OCI-LY1 (cell line): Measurements from ENCODE around the gene ZAP70.

Experiments used
- H2AFZ ChIP-seq: fragments of 200-600 bp; sonication (generic), shearing (Covaris generic); 2 replicates; pipeline ENCODE4 v1.6.0; 2014; ENCODE audit warnings: antibody characterized with exemption, mild to moderate bottlenecking, low read length
- H3F3A ChIP-seq: fragments of 200-600 bp; sonication (generic), shearing (Covaris generic); 2 replicates; pipeline ENCODE4 v1.6.0; 2014; ENCODE audit warnings: mild to moderate bottlenecking, antibody characterized with exemption, low read length, moderate library complexity; ENCODE audit not compliant: insufficient read depth
- H3K27ac ChIP-seq: fragments of 200-600 bp; sonication (generic); 2 replicates; pipeline ENCODE4 v1.5.1; 2014; ENCODE audit warnings: low read length, mixed run types, mild to moderate bottlenecking, low read depth; ENCODE audit not compliant: poor library complexity, severe bottlenecking
- H3K27me3 ChIP-seq: fragments of 200-600 bp; sonication (generic); 2 replicates; pipeline ENCODE4 v1.6.0; 2014; ENCODE audit warnings: antibody characterized with exemption, mild to moderate bottlenecking, low read length, moderate library complexity; ENCODE audit not compliant: insufficient read depth
- H3K36me3 ChIP-seq: fragments of 200-600 bp; sonication (generic); 2 replicates; pipeline ENCODE4 v1.6.1; 2014; ENCODE audit warnings: mild to moderate bottlenecking, antibody characterized with exemption, low read length, moderate library complexity, mixed read lengths; ENCODE audit not compliant: insufficient read depth
- H3K4me1 ChIP-seq: fragments of 200-600 bp; sonication (generic); 2 replicates; pipeline ENCODE4 v1.5.1; 2014; ENCODE audit warnings: mild to moderate bottlenecking, low read length, moderate library complexity; ENCODE audit not compliant: insufficient read depth, severe bottlenecking
- H3K4me2 ChIP-seq: fragments of 200-600 bp; sonication (generic), shearing (Covaris generic); 2 replicates; pipeline ENCODE4 v1.6.1; 2014; ENCODE audit warnings: low read length
- H3K4me3 ChIP-seq: fragments of 200-600 bp; sonication (generic); 2 replicates; pipeline ENCODE4 v1.5.1; 2014; ENCODE audit warnings: low read length, low read depth, mild to moderate bottlenecking, mixed read lengths; ENCODE audit not compliant: poor library complexity, severe bottlenecking
- H3K79me2 ChIP-seq: fragments of 200-600 bp; shearing (Covaris generic); 2 replicates; pipeline ENCODE4 v1.6.1; 2016; ENCODE audit warnings: mixed run types, low read length, mixed read lengths; ENCODE audit not compliant: insufficient read depth
- H3K9ac ChIP-seq: fragments of 200-600 bp; sonication (generic), shearing (Covaris generic); 2 replicates; pipeline ENCODE4 v1.6.1; 2014; ENCODE audit warnings: mild to moderate bottlenecking, low read length, mixed read lengths
- H3K9me2 ChIP-seq: fragments of 200-600 bp; sonication (generic), shearing (Covaris generic); 2 replicates; pipeline ENCODE4 v1.6.1; 2014; ENCODE audit warnings: low read depth, mild to moderate bottlenecking, low read length, mixed read lengths
- H3K9me3 ChIP-seq: fragments of 200-600 bp; shearing (Covaris generic); 2 replicates; pipeline ENCODE4 v1.6.1; 2014; ENCODE audit warnings: low read length, mixed read lengths
- H4K20me1 ChIP-seq: fragments of 200-600 bp; sonication (generic), shearing (Covaris generic); 2 replicates; pipeline ENCODE4 v1.6.0; 2016; ENCODE audit warnings: mild to moderate bottlenecking, low read length; ENCODE audit not compliant: insufficient read depth
- EZH2 ChIP-seq: fragments of 200-600 bp; sonication (generic), shearing (Covaris generic); IDR thresholded peaks from 2 replicates; pipeline ENCODE4 v1.8.0; 2017; ENCODE audit warnings: borderline replicate concordance, mixed run types, mild to moderate bottlenecking, antibody characterized with exemption, low read length, moderate library complexity, mixed read lengths
- TF ChIP-seq, protein P1 (sequence below): fragments of 200-600 bp; sonication (generic), shearing (Covaris generic); IDR thresholded peaks from 2 replicates; pipeline ENCODE4 v1.5.1; 2017; ENCODE audit warnings: mild to moderate bottlenecking, antibody characterized with exemption, low read length, moderate library complexity, mixed read lengths

ZAP70 gene

DNA sequence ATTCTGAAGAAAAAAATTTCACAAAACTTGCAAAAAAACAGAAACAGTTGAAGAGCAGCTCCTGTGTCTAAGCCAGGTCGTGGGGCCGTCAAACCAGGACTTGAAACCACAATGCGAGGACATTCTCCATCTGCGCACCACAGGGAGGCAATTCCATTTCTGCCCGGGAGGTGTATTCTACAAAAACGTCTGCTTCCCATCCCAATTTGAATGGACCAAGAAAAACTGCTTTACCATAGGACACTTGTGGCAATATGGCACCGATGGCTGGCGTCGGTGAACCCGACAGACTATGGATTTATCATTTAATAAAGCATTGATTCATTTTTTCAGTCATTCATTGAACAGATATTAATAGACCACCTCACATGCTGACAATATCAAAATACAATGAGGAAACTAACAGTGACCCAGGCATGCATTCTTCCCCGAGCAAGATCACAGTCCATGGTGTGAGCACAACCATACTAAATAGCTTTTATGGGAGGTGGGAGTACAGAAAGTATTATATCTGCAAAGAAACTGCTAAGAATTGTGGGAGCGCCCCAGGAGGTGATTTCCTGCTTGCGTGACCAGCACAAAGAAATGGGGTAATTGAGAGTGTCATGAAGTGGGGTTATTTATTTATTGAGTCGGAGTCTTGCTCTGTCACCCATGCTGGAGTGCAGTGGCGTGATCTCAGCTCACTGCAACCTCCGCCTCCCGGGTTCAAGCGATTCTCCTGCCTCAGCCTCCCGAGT is 10.5 kb upstream of the ZAP70 start:
- H4K20me1 ChIP-seq, result no peaks in the 10 kb centered on the region
- no peaks in the 10 kb centered on the region for H3K36me3 ChIP-seq
- no peak overlapping the region for H3K27ac ChIP-seq
- no peaks in the 10 kb centered on the region for H3K4me1 ChIP-seq
- no peaks in the 10 kb centered on the region for H3K9me2 ChIP-seq
- TF ChIP-seq, protein P1, sequence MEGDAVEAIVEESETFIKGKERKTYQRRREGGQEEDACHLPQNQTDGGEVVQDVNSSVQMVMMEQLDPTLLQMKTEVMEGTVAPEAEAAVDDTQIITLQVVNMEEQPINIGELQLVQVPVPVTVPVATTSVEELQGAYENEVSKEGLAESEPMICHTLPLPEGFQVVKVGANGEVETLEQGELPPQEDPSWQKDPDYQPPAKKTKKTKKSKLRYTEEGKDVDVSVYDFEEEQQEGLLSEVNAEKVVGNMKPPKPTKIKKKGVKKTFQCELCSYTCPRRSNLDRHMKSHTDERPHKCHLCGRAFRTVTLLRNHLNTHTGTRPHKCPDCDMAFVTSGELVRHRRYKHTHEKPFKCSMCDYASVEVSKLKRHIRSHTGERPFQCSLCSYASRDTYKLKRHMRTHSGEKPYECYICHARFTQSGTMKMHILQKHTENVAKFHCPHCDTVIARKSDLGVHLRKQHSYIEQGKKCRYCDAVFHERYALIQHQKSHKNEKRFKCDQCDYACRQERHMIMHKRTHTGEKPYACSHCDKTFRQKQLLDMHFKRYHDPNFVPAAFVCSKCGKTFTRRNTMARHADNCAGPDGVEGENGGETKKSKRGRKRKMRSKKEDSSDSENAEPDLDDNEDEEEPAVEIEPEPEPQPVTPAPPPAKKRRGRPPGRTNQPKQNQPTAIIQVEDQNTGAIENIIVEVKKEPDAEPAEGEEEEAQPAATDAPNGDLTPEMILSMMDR, result no peak
- no peak for TF ChIP-seq EZH2
- no peak overlapping the region for H3K4me2 ChIP-seq
- H3K79me2 ChIP-seq, result no peaks in the 10 kb centered on the region
- H2AFZ ChIP-seq, result no peak overlapping the region
- H3K4me3 ChIP-seq, result no peak overlapping the region
- no peak overlapping the region for H3K9ac ChIP-seq
- no peaks in the 10 kb centered on the region for H3K9me3 ChIP-seq
- H3K27me3 ChIP-seq, result no peaks in the 10 kb centered on the region
- H3F3A ChIP-seq, result no peaks in the 10 kb centered on the region

DNA sequence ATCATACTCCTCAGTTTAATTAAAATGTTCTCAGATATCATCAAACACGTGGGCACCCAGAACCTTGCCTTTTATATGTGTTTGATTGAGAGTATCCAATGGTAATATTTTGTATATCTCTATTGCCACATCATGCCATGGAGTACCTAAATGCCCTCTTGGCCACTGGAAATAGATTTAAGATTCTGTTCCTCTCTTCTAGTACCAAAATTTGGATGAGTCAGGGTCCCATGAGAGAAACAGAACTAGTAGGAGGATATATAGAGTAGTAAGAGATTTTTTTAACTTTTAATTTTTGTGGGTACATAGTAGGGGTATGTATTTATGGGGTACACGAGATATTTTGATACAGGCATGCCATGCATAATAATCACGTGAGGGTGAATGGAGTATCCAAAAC is 9.6 kb upstream of the ZAP70 start:
- H2AFZ ChIP-seq, result no peak overlapping the region
- H3K4me1 ChIP-seq, result no peaks in the 10 kb centered on the region
- no peak overlapping the region for H3K4me3 ChIP-seq
- H3K9me3 ChIP-seq, result no peaks in the 10 kb centered on the region
- H3K36me3 ChIP-seq, result no peaks in the 10 kb centered on the region
- no peaks in the 10 kb centered on the region for H3F3A ChIP-seq
- TF ChIP-seq, protein P1, result no peak
- TF ChIP-seq EZH2, result no peak
- H3K9ac ChIP-seq, result no peak overlapping the region
- no peak overlapping the region for H3K27ac ChIP-seq
- H3K9me2 ChIP-seq, result no peaks in the 10 kb centered on the region
- H4K20me1 ChIP-seq, result no peaks in the 10 kb centered on the region
- no peaks in the 10 kb centered on the region for H3K27me3 ChIP-seq
- H3K79me2 ChIP-seq, result no peaks in the 10 kb centered on the region
- H3K4me2 ChIP-seq, result no peak overlapping the region

DNA sequence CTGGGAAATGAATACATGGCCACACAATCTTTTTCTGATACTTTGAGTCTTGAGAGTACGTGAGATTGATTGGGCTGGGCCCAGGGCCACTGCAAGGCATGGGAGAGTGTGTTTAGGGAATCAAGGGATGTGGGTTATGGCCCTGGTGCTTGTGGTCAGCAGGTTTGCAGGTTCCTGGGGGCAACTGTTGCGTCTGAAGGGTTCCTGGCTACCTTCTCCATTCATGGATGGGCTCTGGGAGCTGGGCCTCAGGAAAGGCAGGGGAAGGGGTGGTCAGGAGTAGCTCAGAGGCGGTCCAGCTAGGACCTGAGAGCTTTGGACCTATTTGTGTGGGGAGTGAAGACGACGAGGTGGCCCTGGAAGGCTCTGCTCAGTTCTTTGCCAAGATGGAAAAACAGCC is 8.4 kb upstream of the ZAP70 start:
- H3K4me1 ChIP-seq, result no peaks in the 10 kb centered on the region
- H3K4me3 ChIP-seq, result no peak overlapping the region
- no peaks in the 10 kb centered on the region for H3K9me2 ChIP-seq
- H3K9me3 ChIP-seq, result no peaks in the 10 kb centered on the region
- no peak overlapping the region for H3K27ac ChIP-seq
- TF ChIP-seq, protein P1, result no peak
- no peak for TF ChIP-seq EZH2
- H4K20me1 ChIP-seq, result no peaks in the 10 kb centered on the region
- no peak overlapping the region for H2AFZ ChIP-seq
- H3K79me2 ChIP-seq, result no peaks in the 10 kb centered on the region
- H3K4me2 ChIP-seq, result no peak overlapping the region
- H3F3A ChIP-seq, result no peaks in the 10 kb centered on the region
- H3K27me3 ChIP-seq, result no peaks in the 10 kb centered on the region
- H3K9ac ChIP-seq, result no peak overlapping the region
- no peaks in the 10 kb centered on the region for H3K36me3 ChIP-seq
